Left ventricle myocardium inferior (tissue), 1 donor: ENCODE measurements around the gene VASP. TPM values are rescaled to one million over a fixed set of nuclear protein-coding genes. Genes with fewer than 3 reads are reported as not detected.

Experiments
- DNase-seq: peaks from one replicate; pipeline ENCODE4 v3.0.0-alpha.2; 2020
- H3K27ac ChIP-seq: fragments of 200-600 bp; replicated peaks from 2 replicates; pipeline ENCODE4 v1.8.0; 2021
- H3K27me3 ChIP-seq: fragments of 200-600 bp; 2 replicates; pipeline ENCODE4 v1.8.0; 2021; ENCODE audit warnings: low read depth
- H3K36me3 ChIP-seq: fragments of 200-600 bp; 2 replicates; pipeline ENCODE4 v1.8.0; 2021
- H3K4me1 ChIP-seq: fragments of 200-600 bp; 2 replicates; pipeline ENCODE4 v1.8.0; 2021
- H3K4me3 ChIP-seq: fragments of 200-600 bp; 2 replicates; pipeline ENCODE4 v1.8.0; 2021; ENCODE audit warnings: mild to moderate bottlenecking, moderate library complexity
- H3K9me3 ChIP-seq: fragments of 200-600 bp; replicated peaks from 2 replicates; pipeline ENCODE4 v1.8.0; 2021
- CTCF ChIP-seq: fragments of 200-600 bp; IDR thresholded peaks from 2 replicates; pipeline ENCODE4 v1.8.0; 2021; ENCODE audit warnings: antibody characterized with exemption, mild to moderate bottlenecking, borderline replicate concordance
- intact Hi-C: fragments of 100-400 bp; cut with micrococcal nuclease; formaldehyde crosslinking; loops from one replicate; pipeline ENCODE4 v1.11.0; 2022
- total RNA-seq: library from RNA; stranded (reverse); fragmentation: NEBNext Ultra II Directional; extraction: Animal tissue kit (Norgen Biotek cat#: 25700); gene quantifications from one replicate; pipeline ENCODE4 v1.2.1, GENCODE V29; 2021
- donor health status: DM: no; HTN: yes; CAD: no; lungs with severe emphysema.

VASP gene
- total RNA-seq, 1 donor from 2014 or later: 32.8 TPM

GRCh38 chr19:45560038-45560437 lies 52.8 kb downstream of the VASP start:
- Histone ChIP-seq H3K27ac (peak overlapping the region; percentile 69), H3K4me3 (no peak overlapping the region), H3K36me3 (no peaks in the 10 kb centered on the region), H3K4me1 (peaks cover 61% of the 10 kb centered on the region), H3K9me3 (no peaks in the 10 kb centered on the region), H3K27me3 (no peaks in the 10 kb centered on the region)
- DNase-seq: no peak
- intact Hi-C loops: no loop called here
- no peak for TF ChIP-seq CTCF

- Histone ChIP-seq H3K4me1 (peaks cover 61% of the 10 kb centered on the region), H3K4me3 (no peak overlapping the region), H3K27me3 (no peaks in the 10 kb centered on the region), H3K27ac (peak overlapping the region; percentile 69), H3K9me3 (no peaks in the 10 kb centered on the region), H3K36me3 (no peaks in the 10 kb centered on the region)
- intact Hi-C loops: no loop called here
- DNase-seq: no peak
- TF ChIP-seq CTCF: no peak
Observed at GRCh38 chr19:45560686-45561085, 53.4 kb downstream of the VASP start.

- H3K27ac ChIP-seq: peak overlapping the region; percentile 84
- DNase-seq: no peak
- H3K4me3 ChIP-seq: no peak overlapping the region
- H3K27me3 ChIP-seq: no peaks in the 10 kb centered on the region
- no peaks in the 10 kb centered on the region for H3K9me3 ChIP-seq
- peaks cover 59% of the 10 kb centered on the region for H3K4me1 ChIP-seq
- TF ChIP-seq CTCF: no peak
- H3K36me3 ChIP-seq: no peaks in the 10 kb centered on the region
- intact Hi-C loops: no loop called here
Observed at GRCh38 chr19:45564131-45564780, 57.0 kb downstream of the VASP start.

GRCh38 chr19:45567609-45568008 lies 60.3 kb downstream of the VASP start:
- no peak for TF ChIP-seq CTCF
- peaks cover 5% of the 10 kb centered on the region for H3K9me3 ChIP-seq
- no peak for DNase-seq
- H3K36me3 ChIP-seq: no peaks in the 10 kb centered on the region
- H3K27me3 ChIP-seq: no peaks in the 10 kb centered on the region
- peaks cover 54% of the 10 kb centered on the region for H3K4me1 ChIP-seq
- no peak overlapping the region for H3K4me3 ChIP-seq
- intact Hi-C loops: no loop called here
- peak overlapping the region; percentile 83 for H3K27ac ChIP-seq

GRCh38 chr19:45568732-45569131 lies 61.5 kb downstream of the VASP start:
- Histone ChIP-seq H3K36me3 (no peaks in the 10 kb centered on the region), H3K27ac (peak overlapping the region; percentile 83), H3K27me3 (no peaks in the 10 kb centered on the region), H3K4me3 (no peak overlapping the region), H3K4me1 (peaks cover 53% of the 10 kb centered on the region), H3K9me3 (peaks cover 5% of the 10 kb centered on the region)
- intact Hi-C loops: no loop called here
- DNase-seq: no peak
- no peak for TF ChIP-seq CTCF
